Epithelial cell of umbilical artery (primary cell): ENCODE results near the gene ADAM21. TPM values are rescaled to one million over a fixed set of nuclear protein-coding genes. Genes with fewer than 3 reads are reported as not detected.

Experiments
- total RNA-seq: library from RNA; depleted of rRNA; stranded (reverse); fragments of >200 nt; gene quantifications from 2 replicates; pipeline ENCODE4 v1.2.3, GENCODE V29; 2014

ADAM21 gene
- under 0.01 and 0.30 TPM in 2 replicates for total RNA-seq

DNA sequence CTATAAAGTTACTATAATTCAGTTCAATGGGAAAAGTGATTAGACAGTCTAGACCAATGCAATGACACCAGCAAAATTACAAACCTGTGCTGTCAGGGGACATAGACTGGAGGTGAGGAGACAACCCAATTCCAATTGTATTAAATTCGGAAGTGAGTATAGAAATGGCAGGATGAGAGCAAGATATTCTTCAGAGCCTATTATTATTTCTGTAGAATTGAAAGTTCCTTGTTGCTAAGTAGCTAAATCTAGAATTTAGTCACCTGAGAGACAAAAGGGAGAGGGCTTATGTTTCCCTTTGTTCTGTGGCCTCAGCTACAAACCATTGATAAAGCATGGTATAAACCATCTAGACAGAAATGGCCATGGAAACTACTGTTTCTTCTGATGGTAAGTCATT lies at the start of gene ADAM21:
Gene ADAM21 (plus strand): TSS at position 301 of the 400 bp plus-strand sequence. CDS start 5,326 bp downstream, outside the sequence.

DNA sequence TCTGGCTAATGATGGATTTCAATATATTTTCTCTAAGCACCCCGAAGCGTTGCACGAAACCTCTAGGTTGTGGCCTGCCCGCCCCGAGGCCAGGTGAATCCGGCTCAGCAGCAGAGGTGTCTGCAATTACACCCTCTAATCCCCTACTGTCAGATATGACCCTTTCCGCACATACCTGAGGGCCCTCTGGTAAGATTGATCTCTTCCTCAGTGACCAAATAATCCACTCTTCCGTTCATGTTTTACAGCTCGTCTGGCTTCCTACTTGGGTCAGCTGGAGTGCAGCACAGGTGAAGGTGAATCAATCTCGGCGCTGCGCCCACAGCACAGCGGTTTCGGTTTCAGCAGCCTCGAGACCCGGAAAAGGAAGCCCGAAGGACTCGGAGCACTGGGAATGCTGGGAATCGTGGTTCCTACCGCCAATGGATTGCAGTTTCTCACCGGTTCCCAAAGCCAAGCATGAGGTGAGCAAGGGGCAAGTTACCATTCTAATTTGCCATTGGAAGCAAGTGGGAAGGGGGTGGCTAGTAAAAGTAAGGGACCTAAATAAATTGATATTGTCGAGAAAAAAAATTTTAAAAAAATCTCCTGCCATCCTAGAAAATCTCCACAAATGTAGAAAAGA lies 35.1 kb upstream of the ADAM21 start, which contains the start of gene SYNJ2BP:
Gene SYNJ2BP (minus strand): TSS at position 366 of the 625 bp plus-strand sequence. CDS start 127 bp downstream, at position 239.

Other genes with a start within 250 kb of the ADAM21 start
- 71.5 and 79.2 TPM in 2 replicates for gene COX16, start 92.5 kb upstream of the ADAM21 start, total RNA-seq
- gene SYNJ2BP, start 35.1 kb upstream of the ADAM21 start, total RNA-seq = 17.9 and 25.1 TPM in 2 replicates
- gene ADAM20, start 82.8 kb downstream of the ADAM21 start, total RNA-seq = 0.32 and 1.1 TPM in 2 replicates
- gene MED6, start 148.5 kb downstream of the ADAM21 start, total RNA-seq = 37.2 and 37.4 TPM in 2 replicates
- gene TTC9, start 189.7 kb downstream of the ADAM21 start, total RNA-seq = under 0.01 and 0.15 TPM in 2 replicates